Neural progenitor cell (in vitro differentiated cells): Measurements from ENCODE around the gene FBXO27.

Experiments used
- CTCF ChIP-seq: fragments of 200-600 bp; sonication (generic); IDR thresholded peaks from 2 replicates; pipeline ENCODE4 v1.5.1; 2017; ENCODE audit warnings: antibody characterized with exemption, mild to moderate bottlenecking
- EZH2 ChIP-seq: fragments of 200-600 bp; sonication (generic); IDR thresholded peaks from 2 replicates; pipeline ENCODE4 v1.6.1; 2017; ENCODE audit warnings: antibody characterized with exemption, mild to moderate bottlenecking, moderate library complexity
- EZH2phosphoT487 ChIP-seq: fragments of 200-600 bp; sonication (generic); IDR thresholded peaks from 2 replicates; pipeline ENCODE4 v1.6.1; 2017; ENCODE audit warnings: antibody characterized with exemption

GRCh38 chr19:39060171-39060570 is 27.8 kb upstream of the FBXO27 start:
- TF ChIP-seq CTCF (no peak), EZH2 (no peak), EZH2phosphoT487 (no peak)
